ENCODE data around the gene RETN.

RETN gene

DNA sequence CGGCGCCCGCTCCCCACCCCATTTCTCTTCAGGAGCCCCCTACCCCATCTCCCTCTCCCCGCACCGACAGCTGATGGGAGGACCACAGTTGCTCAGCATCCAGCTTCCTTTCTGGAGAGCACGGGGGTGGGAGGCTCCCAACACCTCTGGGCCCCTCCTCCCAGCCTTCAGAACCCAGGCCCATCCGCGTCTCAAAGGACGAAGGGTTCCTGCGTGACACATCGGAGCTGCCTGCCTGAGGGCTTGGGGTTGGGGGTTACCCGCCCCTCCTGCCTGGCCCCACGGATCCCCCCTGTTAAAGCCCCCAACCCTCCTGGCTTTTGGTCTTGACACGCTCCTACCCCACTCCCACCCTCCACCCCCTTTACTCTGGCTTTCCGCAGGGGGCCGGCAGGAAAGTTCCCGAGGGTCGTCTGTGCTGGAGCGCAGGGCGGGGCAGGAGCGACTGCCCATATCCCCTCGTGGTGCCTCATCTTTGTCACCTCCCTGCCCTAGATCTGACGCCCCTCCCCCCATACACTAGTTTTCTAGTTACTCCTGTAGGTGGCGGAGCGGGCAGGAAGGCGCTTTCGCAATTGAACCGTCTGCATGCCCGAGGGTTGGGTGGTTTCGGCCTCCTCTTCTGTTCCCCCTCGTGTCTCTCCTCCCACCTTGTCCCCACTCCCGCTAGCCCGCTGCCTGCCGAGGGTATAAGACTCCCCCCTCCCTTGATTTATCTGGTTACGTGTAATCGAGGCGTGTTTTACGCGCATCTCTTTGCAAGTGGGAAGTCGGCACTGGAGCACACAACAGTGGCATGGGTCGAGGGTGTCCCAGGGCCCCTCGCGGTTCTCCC, 12.7 kb downstream of the RETN start:
- DNase-seq (ENCODE audit: low read depth in 2 of 2), result peak; percentile 70 to 80

DNA sequence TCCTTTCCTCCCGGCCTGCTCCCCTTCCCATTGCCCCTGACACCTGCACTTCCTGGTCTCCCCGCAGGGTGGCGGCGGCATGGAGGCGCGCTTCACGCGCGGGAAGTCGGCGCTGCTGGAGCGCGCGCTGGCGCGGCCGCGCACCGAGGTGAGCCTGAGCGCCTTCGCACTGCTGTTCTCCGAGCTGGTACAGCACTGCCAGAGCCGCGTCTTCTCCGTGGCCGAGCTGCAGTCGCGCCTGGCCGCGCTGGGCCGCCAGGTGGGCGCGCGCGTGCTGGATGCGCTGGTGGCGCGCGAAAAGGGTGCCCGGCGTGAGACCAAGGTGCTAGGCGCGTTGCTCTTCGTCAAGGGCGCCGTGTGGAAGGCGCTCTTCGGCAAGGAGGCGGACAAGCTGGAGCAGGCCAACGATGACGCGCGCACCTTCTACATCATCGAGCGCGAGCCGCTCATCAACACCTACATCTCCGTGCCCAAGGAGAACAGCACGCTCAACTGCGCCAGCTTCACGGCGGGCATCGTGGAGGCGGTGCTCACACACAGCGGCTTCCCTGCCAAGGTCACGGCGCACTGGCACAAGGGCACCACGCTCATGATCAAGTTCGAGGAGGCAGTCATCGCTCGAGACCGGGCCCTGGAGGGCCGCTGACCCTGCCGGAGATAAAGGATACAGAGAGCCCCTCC, 13.5 kb downstream of the RETN start:
- no peak for DNase-seq (ENCODE audit: low read depth in 2 of 2)

DNA sequence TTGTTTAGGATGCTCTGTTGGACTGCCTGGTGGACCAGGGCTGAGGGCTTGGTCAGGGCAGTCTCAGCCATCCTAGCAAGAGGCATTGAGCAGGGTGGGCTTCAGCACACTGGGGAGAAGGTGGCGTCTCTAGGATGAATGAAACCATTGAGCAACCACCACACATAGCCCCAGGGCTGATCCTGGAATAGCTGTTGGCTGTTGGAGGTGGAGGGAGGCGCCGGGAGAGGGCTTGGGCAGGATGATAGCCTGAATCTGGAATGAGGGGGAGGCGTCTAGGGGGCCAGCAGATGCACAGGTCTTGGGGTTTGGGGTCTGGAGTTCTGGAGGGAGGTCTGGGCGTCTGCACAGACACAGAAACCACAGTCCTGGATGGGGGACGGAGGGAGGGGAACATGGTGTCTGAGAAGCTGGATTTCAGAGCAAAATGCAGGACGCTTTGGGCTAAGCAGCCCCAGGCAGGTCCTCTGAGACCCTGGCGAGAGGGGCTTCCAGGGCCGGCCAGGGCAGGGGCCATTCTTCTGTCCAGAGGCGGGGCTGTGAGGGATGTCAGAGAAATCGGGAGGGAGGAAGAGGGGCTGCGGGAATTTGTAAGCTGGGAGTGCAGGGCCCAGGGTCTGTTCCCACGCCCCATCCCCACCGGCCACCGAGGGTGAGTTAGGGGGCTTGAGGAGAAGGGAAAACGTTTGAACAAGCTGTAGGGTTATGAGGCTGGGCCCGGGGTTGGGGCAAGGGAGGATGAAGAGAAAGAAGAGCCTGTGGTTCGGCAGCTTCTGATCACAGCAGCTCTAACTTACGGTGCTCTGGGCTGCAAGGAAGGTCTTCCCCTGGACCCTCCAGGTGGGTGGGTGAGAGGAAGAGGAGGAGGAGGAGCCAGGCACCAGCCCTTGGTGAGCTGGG, 16.9 kb downstream of the RETN start:
- no peak for DNase-seq (ENCODE audit: low read depth in 2 of 2)

DNA sequence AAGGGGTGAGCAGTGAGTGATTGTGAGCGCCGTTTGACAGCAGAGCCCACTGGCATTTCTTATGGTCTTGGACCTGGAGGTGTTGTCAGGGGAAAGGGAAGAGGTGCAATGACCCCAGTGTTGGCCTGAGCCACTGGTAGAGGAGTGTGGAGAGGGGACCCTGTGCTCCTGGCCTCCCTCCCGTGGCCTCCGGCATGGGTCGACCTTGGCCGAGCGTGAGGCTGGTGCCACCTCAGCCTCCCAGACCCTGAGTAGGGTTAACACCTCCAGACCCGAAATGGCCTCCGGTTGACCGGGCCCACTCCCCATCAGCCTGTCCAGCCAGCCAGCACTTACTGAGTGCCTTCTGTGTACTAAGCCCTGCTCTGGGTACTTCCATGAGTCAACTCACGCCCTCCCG, 18.3 kb downstream of the RETN start:
- no peak for DNase-seq (ENCODE audit: low read depth in 2 of 2)

DNA sequence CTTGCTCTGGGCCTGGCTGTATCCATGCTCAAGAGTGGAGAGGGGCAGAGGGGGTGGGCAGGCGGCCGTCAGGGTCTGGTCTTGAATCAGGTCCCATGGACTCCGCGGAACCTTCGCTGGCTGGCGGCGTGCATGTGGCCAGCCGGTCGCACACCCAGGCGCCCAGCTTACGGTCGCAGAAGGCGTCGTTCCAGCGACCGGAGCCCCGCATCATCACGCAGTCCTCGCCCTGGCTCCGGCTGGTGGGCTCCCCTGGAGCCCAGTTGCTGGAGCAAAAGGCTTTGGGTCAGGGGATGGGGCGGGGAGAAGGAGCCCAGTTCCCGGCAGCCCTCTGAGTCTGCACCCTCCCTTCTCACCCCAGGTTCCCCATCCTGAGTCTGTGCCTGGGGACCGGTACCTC, 20.3 kb downstream of the RETN start:
- DNase-seq (ENCODE audit: low read depth in 2 of 2), result no peak

DNA sequence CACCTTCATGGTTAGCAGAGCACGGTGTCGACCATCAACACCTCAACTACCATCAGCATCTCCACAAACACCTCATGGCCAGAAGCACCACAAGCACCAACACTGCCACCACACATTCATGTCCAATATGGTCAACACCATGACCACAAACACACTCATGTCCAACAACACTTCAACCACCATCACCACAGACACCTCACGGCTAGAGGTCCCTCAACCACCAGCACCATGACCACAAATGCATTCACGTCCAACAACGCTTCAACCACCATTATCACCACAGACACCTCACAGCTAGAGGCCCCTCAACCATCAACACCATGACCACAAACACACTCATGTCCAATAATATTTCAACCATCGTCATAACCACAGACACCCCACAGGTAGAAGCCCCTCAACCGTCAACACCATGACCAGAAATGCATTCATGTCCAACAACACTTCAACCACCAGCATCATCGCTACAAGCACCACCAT, 22.0 kb downstream of the RETN start:
- no peak for DNase-seq (ENCODE audit: low read depth in 2 of 2)

DNA sequence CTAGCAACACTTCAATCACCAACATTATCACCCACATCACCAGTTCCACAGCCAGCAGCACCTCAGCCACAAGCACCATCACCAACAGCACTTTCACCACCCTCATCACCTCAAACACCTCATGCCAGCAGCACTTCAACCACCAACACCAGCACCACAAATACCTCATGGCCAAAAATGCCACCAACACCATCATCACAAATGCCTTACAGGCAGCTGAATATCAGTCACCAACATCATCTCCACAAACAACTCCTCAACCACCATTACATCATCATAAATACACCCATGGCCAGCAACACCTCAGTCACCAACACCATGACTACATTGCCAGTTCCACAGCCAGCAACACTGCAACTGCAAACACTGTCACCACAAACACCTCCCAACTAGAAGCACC, 22.6 kb downstream of the RETN start:
- no peak for DNase-seq (ENCODE audit: low read depth in 2 of 2)

DNA sequence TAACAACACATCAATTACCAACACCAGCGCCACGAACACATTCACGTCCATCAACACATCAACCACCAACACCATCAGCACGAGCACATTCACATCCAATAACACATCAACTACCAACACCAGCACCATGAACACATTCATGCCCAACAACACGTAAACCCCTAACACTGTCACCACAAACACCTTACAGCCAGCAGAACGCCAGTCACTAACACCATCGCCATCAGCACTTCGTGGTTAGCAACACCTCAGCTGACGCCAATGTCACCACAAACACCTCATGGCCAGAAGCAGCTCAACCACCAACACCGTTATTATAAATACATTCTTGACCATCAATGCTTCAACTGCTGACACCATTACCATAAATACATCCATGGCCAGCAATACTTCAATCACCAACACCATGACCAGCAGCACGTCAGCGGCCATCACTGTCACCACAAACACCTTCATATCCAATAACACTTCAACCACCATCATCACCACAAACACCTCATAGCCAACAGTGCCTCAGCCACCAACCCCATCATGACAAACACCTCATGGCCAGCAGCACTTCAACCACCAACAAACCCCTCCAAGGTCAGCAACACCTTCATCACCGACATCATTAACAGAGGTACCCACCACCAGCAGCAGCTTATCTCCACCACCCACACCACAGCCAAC, 23.7 kb downstream of the RETN start:
- no peak for DNase-seq (ENCODE audit: low read depth in 2 of 2)

DNA sequence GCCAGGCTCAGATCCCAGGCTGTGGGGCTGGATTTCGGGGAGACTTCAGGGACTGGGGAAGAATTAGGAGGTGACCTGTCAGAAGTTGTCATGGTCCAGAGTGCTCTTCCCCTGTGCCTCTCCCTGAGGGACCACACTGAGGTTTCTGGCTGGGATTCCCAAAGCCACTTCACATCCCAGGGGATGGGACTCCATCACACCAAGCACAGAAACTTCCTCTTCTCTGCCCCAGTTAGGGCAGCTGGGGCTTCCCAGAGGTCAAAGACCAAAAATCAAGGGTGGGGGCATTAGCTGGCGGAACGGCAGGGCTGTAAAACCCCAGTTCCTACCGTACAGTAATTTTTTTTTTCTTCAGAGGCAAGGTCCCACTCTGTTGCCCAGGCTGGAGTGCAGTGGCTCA, 25.6 kb downstream of the RETN start:
- no peak for DNase-seq (ENCODE audit: low read depth in 2 of 2)

DNA sequence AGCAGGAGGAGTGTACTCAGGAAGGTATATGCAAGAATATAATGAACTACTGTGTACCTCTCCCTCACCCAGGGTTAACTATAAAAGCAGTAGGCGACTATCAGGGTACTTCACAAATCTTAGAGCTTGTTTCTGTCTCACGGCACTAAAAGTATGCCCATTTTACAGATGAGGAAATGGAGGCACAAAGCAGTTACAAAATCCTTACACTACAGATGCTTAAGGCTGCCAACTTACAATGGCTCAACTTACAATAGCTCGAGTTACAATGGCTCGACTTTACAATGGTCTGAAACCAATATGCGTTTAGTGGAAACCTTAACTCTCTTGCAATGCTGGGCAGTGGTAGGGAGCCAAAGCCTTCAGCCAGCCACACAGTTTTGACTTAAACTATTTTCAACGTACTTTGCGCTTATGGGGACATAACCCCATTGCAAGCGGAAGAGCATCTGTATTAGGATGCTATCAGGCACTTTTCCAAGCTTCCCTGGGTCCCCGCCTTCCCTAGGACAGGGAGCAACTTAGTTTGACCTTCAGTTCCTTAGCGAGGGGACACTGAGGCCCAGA, 29.0 kb downstream of the RETN start:
- no peak for DNase-seq (ENCODE audit: low read depth in 2 of 2)

DNA sequence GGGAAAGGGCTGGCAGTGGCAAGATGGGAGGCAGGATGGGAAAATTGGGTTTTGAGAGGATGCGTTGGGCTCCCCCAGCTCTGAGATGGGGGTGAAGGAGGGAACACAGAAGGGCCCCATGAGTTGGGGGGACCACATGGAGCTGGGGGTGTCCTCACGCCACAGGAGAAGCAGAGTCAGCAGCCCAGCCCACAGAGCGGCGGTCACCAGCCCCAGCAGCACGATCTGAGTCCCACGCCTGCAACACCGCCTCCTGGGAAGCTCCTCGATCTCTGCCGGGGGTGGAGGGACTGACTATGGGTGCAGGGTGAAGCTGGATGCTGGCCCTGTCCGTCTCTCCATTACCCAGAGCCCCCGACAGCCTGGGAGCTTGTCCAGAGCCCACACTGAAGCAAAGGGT, 29.7 kb downstream of the RETN start:
- no peak for DNase-seq (ENCODE audit: low read depth in 2 of 2)

DNA sequence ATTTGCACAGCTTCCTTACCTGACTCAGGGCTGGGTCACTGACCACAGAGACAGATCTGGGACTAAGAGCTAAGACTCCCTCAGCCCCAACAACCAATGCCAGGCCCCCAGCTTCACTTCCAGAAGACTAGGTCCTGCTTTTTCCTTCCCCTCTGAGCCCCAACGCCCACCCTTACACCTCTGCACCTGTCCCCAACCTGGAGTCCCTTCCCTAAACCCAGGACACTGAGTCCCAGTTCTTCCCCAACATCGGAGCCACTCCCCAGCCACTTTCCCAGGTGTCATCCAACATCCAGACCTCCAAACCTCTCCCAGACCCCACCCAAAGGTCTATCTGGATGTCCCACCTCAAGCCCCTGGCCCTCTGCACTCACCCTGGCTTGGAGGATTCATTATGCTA, 30.2 kb downstream of the RETN start:
- DNase-seq (ENCODE audit: low read depth in 2 of 2), result no peak

DNA sequence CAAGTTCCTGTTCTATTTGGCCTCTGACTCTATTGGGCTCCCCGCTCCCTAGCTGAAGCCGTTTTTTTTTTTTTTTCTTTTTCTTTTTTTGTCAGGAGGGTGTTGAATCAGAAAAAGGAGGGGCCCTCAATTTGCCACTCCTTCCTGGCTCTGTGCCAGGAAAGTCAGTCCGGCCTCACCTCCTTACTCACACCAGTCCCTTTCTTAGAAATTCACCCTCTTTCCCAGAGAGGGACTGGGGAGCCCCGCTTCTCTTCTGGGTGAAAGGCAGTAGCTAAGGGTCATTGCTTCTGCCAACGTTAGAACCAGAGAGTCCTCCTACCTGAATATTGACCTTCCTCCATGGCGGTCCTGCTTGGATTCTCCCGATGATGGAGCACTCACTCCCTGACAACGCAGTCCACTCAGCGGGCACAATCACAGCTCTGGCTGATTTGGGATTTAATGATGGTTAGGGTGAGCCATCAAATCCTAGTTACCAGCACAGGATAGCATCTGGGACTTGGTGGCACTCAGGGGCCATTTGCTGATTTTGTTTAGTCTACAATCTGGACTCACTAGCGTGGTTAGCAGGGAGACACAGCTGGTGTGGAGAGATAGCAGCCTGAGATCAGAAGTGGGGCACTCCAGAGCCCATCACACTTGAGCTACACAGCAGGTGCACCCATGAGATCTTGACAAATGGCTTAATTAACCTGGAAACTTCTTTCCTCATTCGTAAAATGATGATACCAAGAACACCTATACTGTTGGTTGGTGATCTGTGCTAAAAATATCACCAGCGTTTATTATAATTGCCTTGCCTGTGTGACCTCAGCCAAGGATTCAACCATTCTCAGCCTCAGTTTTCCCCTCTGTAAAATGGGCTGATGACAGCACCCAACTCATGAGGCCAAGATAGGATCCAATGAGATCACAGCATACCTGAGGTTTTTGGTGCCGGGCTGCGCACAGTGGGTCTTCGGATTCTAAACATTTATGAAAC, 30.9 kb downstream of the RETN start:
- DNase-seq (ENCODE audit: low read depth in 2 of 2), result no peak

DNA sequence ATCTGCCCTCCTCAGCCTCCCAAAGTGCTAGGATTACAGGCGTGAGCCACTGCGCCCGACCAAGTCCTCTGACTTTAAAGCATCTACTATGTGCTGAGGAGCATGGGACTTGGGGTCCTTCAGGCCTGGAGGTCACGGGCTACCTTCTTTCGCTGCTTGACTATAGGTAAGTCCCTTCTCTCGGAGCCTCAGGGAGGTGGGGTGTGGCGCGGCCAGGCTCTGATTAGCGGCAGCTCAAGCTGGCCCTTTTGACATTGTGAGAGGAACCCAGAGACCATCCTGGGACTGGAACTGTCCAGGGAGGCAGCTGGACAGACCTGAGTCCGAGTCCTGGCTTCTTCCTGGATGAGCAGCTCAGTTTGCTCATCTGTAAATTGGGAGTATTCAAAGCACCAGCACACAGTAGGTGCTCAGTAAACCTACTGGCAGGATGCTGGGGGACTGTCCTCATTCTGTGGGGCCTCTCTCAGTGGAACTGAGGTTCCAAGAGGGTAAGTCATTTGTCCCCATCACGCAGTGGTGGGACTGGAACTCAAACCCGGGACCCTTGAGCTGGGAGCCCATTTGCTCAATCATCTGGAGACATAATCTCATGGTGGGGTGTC, 32.3 kb downstream of the RETN start:
- DNase-seq (ENCODE audit: low read depth in 2 of 2), result no peak

DNA sequence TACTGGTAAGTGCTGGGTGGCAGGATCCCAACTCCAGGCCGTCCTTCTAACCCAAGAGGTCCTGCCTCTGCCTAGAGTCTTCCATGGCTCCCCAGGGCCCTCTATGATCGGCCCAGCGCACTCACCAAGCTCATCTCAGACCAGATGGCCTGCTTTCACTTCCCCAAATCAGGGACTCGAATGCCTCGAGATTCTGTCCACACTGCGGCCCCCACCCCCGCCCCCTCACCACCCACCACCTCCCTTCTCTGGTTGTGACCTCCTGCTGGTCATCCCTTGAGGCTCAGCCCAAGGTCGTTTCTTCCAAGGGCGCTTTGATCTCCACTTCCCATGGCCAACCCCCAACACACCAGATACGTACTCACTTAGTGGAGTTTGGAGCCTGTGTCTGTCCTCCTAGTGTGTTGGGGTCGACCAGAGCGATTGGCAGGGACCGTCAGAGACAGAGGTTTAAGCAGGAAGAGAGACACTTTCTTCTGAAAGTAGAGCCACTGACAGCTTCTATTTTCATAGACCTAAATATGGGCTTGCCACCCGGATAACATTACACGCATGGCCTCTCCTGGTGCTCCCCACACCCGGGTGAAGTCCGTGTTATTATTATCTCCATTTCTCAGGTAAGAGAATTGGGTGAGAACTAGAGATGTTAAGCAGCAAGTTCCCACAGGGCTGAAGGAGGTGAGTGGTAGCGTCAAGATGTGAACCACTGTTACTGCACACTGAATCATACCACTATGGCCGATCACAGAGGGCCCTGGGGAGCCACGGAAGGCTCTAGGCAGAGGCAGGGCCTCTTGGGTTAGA, 33.0 kb downstream of the RETN start, which contains the start of gene FCER2:
FCER2 (minus strand) TSS at position 478 of the 804 bp plus-strand sequence. CDS start 2,371 bp downstream, outside the sequence.
- no peak for DNase-seq (ENCODE audit: low read depth in 2 of 2)

DNA sequence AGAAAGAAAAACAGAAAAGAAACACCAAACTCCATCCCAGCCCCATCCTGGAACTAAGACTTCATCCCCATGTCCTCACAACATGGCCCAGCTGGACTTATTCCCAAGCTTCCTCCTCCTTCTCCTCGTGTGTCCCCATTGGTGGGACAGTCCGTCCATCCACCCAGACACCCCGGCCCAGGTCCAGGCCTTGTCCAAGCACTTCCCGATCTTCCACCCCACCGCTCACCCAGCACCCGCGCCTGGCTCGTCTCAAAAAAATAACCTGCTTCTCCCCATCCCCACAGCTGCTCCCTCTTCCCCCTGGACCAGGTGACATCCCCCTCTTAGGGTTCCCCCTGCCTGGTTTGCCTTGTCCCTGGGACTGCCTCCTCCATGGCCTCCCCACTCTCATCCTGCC, 34.5 kb downstream of the RETN start:
- no peak for DNase-seq (ENCODE audit: low read depth in 2 of 2)

DNA sequence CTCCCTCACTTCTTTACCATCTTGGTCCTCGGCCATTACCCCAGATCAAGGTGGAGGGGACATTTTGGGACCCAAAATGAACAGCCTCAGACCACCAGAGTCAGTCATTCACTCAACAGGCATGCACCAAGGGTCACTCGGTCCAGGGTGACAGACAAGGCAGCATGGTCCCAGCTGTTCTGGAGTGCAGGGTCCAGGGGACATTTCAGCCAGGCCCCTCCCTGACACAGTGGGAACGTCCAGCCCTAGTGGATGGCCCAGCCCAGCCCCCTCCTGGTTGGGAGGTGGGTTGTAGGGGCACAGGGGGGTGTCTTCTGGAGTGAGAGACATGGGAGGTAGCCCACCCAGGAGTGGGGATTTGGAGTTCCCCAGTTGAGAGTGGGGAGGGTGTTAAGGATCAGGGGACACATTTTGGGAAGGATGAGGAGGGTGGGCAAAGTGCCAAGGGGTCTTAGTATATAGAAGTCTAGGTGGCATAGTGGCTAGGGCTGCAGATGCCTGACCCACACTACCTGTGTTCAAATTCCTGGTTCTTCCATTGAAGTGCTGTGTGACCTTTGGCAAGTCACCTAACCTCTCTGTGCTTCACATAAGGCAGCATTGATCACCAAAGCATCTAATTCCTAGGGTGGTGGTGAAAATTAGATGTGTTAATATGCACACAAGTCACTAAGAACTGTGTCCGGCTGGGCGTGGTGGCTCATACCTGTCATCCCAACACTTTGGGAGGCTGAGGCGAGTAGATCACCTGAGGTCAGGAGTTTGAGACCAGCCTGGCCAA, 35.6 kb downstream of the RETN start:
- DNase-seq (ENCODE audit: low read depth in 2 of 2), result no peak

Data from stimulated activated CD8-positive, alpha-beta memory T cell treated with anti-CD3 and anti-CD28 coated beads, Interleukin-7, amount 100 ng/mL, for 4 hours (primary cell).